Activated CD4-positive, alpha-beta T cell treated with anti-CD3 and anti-CD28 coated beads for 1 hour (primary cell): ENCODE measurements around the gene NAPSA.
"Not testable (repeated sequence)": the region's sequence is repeated elsewhere in the genome, so short reads cannot be mapped to it uniquely, and the experiment has no call there.

ENCODE experiments used
- DNase-seq: peaks from one replicate; pipeline ENCODE4 v3.0.0-alpha.2; 2020

NAPSA gene

DNA sequence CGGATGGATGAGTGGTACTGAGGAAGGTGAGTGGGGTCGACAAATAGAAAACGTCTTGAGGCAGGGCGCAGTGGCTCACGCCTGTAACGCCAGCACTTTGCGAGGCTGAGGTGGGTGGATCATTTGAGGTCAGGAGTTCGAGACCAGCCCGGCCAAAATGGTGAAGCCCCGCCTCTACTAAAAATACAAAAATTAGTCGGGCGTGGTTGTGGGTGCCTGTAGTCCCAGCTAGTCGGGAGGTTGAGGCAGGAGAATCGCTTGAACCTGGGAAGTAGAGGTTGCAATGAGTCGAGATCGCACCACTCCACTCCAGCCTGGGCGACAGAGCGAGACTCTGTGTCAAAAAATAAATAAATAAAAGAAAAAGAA is 35.5 kb downstream of the NAPSA start:
- not testable (repeated sequence) for DNase-seq

- peak; percentile 90 for DNase-seq
These were observed 36.1 kb downstream of the NAPSA start, which contains the start of gene KCNC3 for GRCh38 chr19:50329146-50329925. KCNC3 (minus strand) TSS chr19:50329377; CDS start chr19:50329082, 295 bp downstream.

DNA sequence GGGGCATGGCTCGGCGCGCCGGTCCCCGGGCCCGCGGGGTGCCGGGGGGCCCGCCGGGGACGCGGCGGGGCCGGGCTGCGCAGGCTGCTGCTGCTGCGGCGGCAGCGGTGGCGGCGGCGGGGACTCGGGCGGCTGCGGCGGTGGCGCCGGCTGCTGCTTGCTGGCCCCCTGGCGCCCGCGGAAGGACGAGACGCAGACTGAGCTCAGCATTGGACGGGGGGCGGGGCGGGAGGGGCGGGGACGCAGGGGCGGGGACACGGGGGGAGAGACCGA is 36.6 kb downstream of the NAPSA start:
- no peak for DNase-seq

DNA sequence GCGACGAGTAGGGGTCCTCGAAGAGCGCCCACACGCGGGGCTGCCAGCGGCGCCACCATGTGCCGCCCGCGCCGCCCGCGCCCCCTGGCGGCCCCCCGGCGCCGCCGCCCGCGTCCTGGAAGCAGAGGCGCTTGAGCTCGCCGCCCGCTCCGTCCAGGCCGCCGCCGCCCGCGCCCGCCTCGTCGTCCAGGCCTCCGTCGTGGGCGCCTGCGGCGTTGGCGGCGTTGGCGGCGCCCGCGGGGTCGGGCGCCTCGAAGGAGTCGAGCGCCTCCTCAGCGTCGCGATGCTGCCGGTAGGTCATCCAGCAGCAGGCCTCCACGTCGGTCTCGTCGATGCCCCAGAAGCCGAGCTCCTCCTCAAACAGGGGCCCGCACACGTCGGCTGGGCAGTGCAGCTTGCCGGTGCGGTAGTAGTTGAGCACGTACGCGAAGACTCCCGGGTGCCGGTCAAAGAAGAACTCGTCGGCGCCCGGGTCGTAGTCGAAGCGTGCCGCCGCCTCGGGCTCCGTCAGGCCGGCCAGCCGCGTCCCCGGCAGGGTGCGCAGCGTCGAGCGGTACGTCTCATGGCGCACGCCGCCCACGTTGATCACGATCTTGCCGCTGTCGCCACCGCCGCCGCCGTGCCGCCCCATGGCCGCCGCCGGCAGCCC is 37.1 kb downstream of the NAPSA start:
- DNase-seq: no peak

GRCh38 chr19:50327461-50328223 is 37.8 kb downstream of the NAPSA start:
- no peak for DNase-seq

- no peak for DNase-seq
These were observed 38.4 kb downstream of the NAPSA start for GRCh38 chr19:50327013-50327412.

DNA sequence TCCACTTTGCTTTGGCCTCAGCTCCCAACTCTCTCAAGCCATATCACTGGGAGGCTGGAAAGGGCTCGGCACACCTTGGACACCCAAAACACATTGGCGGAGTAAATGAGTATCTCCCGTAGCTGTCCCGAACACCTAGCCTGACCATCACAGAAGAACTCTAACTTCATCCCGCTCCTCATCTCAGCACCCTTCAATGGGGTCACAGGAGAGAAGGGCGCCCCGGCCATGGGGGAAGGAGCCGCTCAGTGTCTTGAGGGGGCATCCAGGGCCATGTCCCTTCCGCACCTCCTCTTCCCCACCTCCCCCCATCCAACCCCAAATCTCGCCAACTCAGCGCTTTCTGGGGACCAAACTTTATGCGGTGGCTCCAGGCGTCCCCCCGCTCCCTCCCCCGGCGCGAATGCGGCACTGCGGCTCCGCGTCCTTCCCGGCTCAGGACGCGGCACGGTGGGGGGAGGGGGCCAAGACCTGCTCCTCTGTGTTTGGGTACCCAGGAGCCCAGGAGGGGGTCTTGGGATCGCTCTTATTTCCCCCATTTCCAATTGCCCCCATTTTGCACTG is 39.3 kb downstream of the NAPSA start:
- no peak for DNase-seq

- DNase-seq: peak; percentile 58
These were observed 39.9 kb downstream of the NAPSA start for GRCh38 chr19:50325310-50326100.

- DNase-seq: no peak
These were observed 41.1 kb downstream of the NAPSA start for GRCh38 chr19:50324331-50324730.

GRCh38 chr19:50323782-50324133 is 41.7 kb downstream of the NAPSA start:
- DNase-seq: no peak

DNA sequence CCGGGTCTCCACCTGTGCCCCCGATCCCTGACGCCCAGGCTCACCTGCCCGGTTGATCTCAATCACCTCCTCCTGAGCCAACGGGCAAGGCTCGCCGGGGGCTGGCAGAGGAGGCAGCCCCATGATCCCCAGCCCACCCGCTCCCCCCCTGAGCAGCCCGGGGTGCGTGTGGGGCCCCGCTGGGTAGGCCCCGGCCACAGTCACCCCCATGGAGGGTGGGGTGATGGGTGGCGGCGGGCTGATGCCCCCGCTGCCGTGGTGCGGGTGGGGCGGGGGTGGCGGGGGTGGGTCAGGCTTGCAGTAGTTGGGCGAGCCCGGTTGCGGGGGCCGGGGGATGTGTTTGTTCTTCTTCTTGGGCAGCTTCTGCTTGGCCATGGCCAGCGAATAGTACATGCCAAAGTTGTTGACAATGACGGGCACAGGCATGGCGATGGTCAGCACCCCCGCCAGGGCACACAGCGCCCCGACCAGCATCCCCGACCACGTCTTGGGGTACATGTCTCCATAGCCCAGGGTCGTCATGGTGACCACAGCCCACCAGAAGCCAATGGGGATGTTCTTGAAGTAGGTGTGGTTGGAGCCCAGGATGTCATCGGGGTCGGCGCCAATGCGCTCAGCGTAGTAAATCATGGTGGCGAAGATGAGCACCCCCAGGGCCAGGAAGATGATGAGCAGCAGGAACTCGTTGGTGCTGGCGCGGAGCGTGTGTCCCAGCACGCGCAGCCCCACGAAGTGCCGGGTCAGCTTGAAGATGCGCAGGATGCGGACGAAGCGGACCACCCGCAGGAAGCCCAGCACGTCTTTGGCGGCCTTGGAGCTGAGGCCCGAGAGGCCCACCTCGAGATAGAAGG is 42.3 kb downstream of the NAPSA start:
- DNase-seq: no peak

- no peak for DNase-seq
These were observed 43.2 kb downstream of the NAPSA start for GRCh38 chr19:50322234-50322633.

DNA sequence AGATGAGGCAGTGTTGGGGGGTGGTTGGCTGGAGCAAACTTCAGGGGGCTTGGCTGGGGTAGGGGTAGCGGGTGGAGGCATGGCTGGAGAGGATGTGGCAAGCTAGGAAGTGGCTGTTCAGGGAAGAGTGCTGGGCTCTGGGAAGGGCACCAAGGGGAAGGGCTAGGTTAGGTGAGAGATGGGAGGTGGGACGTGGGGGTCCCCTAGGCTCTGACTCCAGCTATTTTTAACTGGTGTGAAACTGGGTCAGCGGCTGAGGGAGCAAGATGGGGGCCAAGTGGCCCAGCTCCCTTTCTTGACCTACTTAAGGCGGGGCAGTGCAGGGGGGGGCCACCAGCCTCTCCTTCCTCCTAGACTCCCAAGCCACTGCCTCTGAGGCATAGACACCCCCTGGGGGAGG is 43.6 kb downstream of the NAPSA start:
- DNase-seq: no peak

DNA sequence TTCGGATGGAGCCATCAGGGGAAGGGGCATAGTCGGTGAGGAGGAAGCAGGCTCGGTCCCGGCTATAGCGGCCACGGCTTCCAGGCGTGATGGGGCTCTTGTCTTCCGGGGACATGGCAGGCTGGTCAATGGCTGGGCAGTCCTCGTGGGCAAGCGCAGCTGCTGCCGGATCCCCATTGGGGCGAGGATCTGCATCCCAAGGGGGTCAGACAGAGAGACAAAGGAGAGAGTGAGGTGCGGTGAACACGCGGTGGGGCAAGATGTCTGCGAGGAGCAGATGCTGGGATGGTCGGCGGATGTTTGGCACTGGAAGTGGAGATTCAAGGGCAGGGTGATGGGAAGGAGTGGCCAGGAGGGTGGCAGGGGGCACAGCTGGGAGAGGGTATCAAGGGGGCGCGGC is 44.8 kb downstream of the NAPSA start:
- no peak for DNase-seq

- DNase-seq: no peak
These were observed 45.4 kb downstream of the NAPSA start for GRCh38 chr19:50320051-50320450.

DNA sequence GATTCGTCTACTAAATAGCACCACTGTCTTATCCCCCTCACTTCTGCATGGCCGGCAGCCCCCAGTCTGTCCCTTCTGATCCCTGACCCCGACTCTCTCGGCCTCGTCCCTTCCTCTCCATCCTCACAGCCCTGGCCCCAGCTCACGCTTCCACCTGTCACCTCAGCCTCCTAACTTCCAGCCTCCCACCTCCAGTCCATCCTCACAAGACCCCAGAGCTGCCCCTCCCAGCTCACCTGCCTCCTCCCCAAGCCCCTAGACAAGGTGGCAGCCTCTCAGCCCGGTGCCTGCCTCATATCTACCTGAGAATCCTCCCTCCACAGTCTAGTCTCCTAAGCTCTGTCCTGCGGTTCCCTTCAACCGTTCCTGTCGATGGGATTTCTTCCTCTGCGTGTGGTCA is 46.3 kb downstream of the NAPSA start:
- no peak for DNase-seq

GRCh38 chr19:50318438-50318837 is 47.0 kb downstream of the NAPSA start:
- no peak for DNase-seq

DNA sequence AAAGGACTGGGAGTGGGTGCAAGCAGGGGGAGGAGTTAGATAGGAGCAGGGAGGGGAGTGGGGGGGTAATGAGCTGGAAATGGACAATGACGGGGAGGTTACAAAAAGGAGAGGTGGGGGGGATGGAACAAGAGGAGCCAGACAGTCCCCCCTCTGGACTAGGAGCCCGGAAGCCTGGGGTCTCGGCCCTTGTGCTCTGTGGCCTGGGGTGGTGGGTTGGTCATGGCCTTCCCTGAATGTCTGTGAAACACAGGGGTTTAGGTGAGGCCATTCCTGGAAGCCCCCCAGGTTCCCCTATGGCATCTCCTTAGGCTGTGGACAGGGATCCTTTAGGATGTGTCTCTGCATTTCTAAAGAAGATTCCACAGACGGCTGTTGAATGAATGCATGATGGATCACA is 48.3 kb downstream of the NAPSA start:
- DNase-seq: no peak

- no peak for DNase-seq
These were observed 49.5 kb downstream of the NAPSA start for GRCh38 chr19:50315773-50316448.

DNA sequence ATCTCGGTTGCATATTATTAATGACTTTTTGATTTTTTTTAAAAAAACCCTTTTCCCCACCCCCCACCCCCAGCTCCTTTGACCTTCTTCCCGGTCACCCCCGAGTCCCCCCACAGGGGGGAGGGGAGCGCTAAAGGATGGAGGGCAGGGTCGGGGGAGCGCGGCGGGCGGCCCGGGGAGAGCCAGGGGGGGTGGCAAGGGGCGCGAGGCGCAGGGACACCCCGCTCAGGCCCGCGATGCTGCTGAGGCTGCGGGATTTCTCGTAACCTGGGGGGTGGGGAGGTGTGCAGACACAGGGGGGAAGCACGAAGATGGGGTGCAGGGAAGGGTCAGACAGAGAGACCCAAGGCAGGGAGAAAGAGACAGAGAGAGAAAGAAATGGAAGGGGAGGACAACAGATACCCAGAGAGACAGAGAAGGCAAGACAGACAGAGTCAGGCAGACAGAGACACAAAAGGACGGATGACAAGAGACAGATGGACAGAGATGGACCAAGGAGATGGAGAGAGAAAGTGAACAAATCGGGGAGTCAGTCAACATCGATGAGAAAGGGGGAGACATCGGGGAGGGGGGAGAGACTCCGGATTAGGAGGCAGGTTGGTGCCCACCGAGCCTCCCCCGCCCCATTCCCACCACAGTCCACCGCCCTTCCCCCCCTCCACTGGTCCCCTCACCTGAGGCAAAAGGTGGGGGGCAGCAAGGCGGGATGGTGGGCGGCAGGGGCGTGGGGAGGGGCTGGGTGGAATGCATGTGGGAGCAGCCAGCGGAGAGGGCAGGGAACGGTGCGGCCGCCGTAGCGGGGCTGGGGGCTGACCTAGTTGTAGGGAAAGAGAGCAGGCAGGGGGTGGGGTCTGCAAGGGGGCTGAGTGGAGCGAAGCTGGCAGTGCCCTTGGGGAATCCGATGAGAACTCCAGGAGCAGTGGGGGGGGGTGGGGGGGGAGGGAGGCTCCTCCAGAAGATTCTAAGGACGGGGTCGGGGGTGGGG is 50.4 kb downstream of the NAPSA start:
- DNase-seq: no peak
